Panc1 (cell line): ENCODE results near the gene LSM4.

Experiments
- CTCF ChIP-seq: fragments of 450-650 bp; IDR thresholded peaks from 2 replicates; pipeline ENCODE4 v1.5.1; 2017; ENCODE audit warnings: mild to moderate bottlenecking
- POLR2AphosphoS5 ChIP-seq: IDR thresholded peaks from 2 replicates; pipeline ENCODE4 v1.6.1; 2012; ENCODE audit warnings: mild to moderate bottlenecking, low read depth, low read length, moderate library complexity
- REST ChIP-seq, 2 experiments: IDR thresholded peaks; 2 replicates each; pipeline ENCODE4 v1.6.1; 2011 to 2012; ENCODE audit warnings: low read depth in 2 of 2, control low read depth in 1 of 2, low read length in 1 of 2, mild to moderate bottlenecking in 1 of 2, moderate library complexity in 1 of 2; ENCODE audit not compliant: insufficient read depth in 1 of 2
- SIN3A ChIP-seq: IDR thresholded peaks from 2 replicates; pipeline ENCODE4 v1.6.1; 2012; ENCODE audit warnings: low read depth, mild to moderate bottlenecking, low read length, moderate library complexity, borderline replicate concordance; ENCODE audit not compliant: insufficient read depth
- TCF7L2 ChIP-seq: IDR thresholded peaks from 2 replicates; pipeline ENCODE4 v1.6.1; 2011; ENCODE audit warnings: mild to moderate bottlenecking, low read depth, low read length, inconsistent platforms

DNA sequence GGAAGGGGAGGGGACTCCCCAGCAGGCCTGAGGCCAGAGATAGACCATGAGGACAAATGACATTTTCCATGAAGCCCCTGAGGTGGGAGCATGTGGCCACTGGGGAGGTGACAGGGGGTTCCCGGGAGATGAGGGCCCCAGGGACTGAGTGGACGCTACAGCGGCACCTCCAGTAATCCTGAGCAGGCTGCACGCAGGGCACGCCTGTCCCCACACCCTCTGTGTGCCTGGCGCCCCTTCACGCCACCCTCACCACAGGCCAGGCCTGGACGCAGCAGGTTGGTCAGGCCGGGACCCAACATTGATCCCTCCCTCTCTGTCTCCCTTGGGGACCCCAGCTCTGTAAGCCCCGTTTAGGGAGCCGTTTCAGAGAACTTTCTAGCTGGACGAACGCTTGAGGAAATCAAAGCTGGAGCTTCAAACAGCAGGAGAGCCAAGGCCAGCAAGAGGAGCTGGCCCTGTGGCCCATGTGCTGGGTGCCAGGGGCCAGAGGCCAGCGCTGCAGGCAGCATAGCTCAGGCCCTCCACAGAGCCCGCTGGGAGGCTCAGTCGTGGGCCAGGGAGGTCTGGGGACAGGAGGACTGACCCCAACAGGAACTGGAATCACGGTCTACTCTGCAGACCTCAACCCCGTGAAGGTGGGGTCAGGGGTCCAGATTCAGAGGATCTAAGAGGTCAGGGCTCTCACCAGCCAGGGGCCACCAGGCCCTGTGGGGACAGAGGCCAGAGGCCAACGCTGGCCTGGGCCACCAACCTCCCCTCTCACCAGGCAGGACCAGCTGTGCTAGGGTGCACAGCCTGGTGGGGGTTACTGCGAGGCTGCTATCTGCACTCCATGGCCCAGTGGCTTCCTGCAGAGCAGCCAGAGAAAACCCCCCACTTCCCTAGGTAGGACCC lies 14.6 kb downstream of the LSM4 start:
- no peak for TF ChIP-seq SIN3A
- TF ChIP-seq CTCF: no peak
- no peak for TF ChIP-seq TCF7L2
- TF ChIP-seq REST (IDR thresholded peaks at IDR 0.05; ENCODE audit: insufficient read depth in 1 of 2, low read depth in 2 of 2, low read length in 1 of 2): no peak
- TF ChIP-seq POLR2AphosphoS5: no peak
